HG02642 (cell line): ENCODE data around the gene UBXN11.
"Not testable (repeated sequence)": the region's sequence is repeated elsewhere in the genome, so short reads cannot be mapped to it uniquely, and the experiment has no call there.

Source experiments
- ATAC-seq: cut with Tn5 transposase; IDR thresholded peaks from one replicate; pipeline ENCODE4 v1.9.1; 2021; ENCODE audit warnings: mild to moderate bottlenecking; ENCODE audit not compliant: unreplicated experiment, poor library complexity

UBXN11 gene

DNA sequence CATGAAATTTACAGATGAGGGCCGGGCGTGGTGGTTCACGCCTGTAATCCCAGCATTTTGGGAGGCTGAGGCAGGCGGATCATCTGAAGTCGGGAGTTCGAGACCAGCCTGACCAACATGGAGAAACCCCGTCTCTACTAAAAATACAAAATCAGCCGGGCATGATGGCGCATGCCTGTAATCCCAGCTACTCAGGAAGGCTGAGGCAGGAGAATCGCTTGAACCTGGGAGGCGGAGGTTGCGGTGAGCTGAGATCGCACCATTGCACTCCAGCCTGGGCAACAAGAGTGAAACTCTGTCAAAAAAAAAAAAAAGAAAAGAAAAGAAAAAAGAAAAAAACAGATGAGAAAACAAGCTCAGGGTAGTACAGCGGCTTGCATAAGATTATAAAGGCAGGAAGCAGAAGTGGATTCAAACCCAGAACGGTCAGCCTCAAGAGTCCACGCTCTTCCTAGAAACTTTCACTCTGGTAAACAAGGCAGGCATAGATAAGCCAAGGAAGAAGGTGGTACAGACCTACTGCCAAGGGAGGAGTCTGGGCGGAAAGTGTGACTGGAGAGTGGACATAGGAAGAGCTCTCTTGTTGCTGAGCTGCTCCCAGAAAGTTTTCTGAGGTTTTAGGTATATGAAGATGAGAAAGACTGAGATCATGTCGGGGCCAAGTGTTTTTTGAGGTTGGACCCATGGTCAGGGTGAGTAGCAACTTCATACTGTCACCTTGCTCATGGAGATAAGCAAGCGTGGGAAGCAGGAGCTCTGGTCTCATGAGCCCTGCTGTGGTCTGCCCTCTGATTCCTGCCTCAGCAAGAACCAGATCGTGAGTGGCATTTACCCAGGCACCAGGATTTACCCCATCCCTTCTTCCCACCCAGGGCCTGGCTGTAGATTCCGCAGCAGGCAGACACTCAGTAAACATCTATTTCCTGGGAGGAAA, 1.8 kb upstream of the UBXN11 start:
- not testable (repeated sequence) for ATAC-seq

DNA sequence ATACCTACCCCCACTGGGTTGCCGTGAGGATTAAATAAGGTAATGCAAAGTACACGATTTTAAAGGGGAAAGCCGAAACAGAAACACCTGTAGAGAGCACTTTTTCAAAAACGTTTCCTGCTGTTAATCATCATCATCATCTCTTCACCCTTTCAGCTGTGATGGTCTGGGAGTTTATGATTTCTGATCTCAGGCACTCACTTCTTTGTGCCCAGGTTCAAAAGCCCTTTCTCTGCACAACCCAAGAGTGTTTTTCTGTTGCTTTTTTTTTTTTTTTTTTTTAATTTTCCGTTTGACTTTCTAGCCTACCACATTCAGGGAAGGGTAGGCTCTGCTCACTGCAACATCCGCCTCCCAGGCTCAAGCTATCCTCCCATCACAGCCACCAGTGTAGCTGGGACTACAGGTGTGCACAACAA, 936 bp upstream of the UBXN11 start:
- ATAC-seq, result no peak

DNA sequence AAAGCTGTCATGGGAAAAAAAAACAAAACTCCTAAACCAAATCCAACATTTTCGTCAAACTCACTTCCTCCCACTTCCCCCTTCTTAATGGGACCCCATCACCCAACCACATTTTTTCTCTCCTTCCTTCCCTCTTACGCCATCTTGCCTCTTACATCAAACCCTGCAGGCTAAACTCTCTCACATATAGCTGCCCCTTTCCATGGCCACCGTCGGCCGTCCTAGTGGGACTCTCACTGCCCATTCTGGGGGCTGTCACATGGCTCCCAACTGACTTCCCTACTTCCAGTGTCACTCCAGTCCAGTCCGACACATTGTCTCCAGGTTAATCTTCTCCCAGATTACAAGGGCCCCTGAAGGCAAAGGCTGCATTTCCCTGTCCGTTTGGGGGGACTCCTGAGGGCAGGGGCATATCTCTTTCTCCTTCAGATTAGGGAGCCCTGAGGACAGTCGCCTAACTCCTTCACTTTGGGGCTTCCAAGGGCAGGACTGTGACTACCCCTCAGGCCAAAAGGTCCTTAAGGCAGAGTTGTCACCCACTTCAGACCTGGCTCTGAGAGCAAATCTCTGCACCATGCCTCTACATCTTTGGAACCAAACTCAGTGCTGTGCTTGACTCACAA, 658 bp downstream of the UBXN11 start:
- peak; percentile 3 for ATAC-seq

DNA sequence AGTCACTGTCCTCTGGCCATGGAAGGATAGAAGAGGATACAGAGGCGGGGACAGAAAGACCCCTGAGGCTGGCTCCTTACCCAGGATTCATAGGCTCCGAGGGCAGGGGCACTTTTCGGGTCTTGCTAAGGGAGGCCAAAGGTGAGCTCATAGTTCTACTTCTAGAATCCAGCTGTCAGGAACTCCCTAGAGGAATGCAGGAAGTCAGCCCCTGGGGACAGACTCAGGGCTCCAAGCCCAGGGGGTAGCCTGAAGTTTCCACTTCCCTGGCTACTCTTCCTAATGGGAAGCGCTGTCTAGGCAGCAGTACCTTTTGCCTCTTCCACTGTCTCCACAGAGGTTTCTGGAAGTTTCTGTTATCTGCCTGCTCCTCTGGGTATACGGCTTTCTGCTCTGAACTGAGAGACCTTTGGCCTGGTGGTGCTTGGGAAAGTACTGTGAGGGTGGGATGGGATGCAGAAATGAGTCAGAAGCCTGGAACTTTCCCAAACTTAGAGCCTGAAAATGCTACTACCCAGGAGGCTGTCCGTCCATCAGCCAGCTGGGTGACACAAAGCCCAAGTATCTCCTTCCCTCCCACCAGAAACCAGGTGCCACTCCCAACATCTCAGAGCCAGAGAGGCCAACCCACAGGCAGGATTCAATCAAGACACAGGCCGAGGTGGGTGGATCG, 3.6 kb downstream of the UBXN11 start:
- no peak for ATAC-seq

DNA sequence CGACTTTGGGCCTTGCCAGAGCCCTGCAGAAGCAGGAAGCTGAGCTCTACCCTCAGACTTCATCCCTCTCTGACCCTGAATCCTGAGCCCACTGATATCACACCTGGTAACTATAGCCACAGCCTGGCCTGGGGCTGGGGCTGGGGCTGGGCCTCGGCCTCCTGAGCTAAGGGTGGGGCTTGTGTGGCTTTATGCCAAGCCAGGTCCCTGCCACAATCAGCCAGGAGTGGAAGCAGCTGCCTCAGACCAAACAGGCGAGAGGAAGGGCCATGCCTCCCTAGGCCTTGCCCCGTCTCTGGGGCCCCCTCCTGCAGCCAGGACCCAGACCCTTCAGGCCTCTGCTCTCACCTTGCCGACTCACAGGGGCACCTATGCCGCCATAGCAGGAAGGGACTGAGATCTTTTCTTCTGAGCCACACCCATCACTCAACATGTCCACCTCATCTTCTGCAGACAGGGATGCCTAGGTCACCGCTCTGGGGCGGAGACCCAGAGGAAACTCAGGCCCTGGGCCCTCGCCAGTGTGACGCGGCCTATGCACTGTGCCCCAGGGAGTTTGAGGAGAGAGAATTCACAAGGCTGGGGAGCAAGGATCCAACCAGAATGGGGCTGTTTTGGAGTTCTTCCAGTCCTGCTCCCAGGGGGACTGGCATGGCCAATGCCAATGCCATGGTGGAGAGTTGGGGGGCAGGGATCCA, 5.7 kb downstream of the UBXN11 start:
- no peak for ATAC-seq

DNA sequence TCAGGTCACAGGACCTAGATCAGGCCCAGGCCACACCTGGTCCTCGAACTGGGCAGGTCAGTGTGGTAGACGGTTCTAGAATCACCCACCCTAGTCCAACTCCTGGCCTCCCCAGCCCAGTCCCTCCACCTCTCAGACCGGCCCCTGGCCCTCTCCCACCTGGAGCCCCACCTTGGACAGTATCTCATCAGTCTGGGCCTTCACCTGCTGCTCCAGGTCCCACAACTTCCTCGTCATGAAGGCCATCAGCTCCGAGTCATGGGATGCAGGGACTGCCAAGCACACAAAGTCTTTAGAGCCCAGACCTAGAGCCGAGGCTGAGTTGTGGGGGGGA, 8.7 kb downstream of the UBXN11 start:
- ATAC-seq, result no peak

DNA sequence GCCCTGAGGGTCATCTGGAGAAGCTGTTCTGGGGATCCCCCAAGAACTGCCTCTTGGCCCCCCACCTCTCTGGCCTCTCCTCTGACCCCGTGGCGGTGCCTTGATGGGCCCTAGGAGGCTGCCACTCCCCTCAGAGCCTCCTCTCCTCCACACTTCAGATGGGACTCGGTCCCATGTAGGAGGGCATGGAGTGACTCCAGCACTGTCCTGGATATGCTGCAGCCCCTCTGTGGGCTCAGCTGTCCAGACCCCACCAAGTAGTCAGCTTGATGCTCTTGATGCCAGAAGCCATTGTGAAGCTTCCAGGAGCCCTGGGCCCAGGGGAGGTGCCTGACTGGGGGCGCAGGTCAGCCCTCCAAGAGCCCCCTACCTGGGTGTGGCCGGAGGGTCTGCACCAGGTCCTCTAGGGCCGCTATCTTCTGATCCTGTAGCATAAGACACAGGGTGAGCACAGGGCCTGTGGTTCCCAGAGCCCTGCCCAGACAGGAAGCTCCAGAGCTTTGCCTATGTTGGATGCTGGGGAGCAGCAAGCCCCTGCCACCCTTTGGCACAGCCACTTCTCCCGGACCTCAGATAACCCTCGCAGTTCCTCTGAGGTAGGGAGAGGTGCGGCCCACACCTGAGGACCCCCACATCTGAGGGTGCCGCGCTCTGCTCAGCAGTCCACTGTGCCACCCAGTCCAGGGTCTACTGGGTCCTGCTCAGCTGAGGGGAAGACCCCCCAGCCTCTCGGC, 9.2 kb downstream of the UBXN11 start:
- ATAC-seq, result no peak

DNA sequence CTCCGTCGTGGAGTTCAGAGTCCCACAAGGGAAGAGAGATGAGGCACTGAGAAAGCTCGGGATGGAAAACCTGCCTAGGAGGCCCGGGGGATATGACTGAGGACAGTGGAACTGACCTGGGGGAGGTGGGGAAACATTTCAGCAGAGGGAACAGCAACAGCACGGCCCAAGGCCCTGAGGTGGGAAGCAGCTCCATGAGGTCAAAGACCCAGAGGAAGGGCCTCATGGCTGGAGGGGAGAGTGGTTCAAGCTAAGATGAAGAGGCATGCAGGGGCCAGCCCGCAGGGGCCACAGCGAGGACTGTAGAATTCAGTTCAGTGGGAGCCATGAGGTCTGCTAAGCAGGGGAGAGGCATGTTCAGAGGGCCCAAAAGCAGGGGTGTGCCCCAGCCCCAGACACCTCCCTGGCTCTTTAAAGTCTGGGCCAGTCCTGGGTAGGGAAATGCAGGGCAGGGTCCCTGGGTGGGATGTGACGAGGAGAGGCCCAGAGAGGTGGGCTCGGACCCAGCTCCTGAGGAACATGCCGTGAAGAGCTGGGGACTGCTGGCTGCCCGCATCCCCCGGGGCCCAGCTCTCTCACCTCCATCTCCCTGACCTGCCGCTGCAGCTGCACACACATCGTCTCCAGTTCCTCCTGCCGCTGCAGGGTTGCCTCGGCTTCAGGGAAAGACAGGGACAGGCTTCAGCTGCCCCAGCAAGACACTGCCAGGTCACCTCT, 9.9 kb downstream of the UBXN11 start:
- no peak for ATAC-seq

DNA sequence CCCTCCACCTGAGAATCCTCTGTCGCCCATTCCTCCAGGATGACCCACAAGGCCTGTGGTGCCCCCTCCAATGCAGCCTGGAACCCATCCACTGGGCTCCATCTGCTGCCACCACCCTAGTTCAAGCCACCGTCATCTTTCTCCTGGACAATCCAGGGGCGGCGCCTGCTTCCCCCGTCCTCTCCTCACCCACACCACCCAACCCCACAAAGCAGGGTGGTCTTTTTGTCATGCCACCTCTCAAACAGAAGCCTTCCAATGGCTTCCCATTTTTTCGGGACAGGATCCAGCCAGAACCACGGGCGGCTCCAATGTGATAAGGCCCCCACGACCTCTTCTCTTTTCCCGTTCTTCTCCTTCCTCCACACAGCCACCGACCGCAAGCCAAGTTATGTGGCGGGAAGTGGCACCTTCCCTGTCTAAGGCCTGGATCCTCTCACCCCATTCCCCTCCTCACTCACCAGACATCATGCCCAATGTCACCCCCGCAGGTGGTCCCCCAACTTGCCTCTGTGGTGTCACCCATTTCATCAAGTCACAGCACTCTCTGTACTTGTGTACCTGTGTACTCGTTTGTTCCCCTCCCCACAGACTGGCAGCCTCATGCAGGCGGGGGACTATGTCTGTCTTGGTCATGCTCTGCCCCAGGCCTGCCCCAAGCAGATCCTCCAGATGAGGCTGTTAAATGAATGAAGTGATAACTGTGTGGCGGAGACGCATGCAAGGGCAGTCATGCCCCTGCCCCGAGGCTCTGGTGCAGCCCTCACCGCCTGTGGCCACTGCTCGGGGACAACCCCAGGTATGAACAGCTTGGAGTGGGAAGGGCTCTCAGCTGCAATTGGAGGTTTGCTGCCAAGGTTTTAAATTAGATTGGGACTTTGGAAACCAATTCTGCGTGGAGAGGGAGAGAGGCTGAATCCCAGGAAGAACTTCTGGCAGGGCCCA, 11.0 kb downstream of the UBXN11 start:
- no peak for ATAC-seq

DNA sequence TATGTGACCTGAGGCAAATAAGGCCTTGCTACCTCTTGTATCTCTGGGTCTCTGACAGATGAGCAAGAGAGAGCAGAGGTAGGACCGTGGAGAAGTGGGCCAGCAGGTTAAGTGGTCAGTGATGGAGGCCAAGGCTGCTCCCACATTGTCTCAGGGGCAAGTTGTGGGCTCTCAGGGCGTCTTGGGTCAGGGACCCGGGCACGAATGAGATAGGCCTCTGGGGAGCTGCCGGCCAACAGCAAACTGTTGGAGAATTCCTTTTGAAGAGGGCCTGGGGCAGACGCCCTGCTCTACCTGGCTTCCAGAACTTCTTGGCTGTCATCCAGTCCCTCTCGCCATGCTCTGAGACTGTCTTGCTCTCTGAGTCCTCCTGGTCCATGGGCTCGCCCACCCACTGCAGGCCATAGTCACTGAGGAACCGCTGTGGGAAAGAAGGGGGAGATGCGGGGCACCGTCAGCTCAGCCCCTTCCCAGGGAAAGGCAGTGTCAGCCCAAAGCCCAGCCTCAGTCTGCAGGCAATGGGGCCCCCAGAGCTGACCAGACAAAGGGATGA, 12.4 kb downstream of the UBXN11 start:
- ATAC-seq, result no peak

DNA sequence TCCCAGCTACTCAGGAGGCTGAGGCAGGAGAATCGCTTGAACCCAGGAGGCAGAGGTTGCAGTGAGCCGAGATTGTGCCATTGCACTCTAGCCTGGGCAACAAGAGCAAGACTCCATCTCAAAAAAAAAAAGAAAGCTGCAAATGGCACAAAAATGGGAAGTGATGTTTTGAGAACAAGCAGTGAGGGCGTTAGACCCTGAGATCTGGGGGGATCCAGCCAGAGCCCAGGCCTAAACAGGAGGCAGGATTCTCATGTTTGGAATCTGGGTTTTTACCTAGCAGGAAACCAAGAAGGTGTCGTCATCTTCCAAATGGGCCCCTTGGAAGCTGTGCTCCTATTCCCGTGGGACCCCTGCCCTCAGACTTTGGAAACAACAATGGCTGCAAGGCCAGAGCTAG, 13.7 kb downstream of the UBXN11 start:
- not testable (repeated sequence) for ATAC-seq

DNA sequence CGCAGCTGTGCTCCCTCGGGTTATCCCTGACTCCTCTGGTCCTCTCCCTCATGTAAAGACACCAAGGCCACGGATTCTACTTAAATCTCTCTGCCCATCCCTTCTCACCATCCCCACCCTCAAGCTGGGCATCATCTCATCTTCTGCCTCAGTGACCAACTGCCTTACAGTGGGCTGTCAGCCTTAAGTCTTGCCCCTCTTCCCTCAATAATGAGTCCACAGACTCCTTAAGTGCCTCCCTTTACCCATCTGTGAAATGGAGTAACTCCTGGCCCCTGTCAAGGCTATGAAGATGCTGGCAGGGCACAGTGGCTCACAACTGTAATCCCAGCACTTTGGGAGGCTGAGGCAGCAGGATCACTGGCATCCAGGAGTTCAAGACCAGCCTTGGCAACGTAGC, 14.5 kb downstream of the UBXN11 start:
- no peak for ATAC-seq

DNA sequence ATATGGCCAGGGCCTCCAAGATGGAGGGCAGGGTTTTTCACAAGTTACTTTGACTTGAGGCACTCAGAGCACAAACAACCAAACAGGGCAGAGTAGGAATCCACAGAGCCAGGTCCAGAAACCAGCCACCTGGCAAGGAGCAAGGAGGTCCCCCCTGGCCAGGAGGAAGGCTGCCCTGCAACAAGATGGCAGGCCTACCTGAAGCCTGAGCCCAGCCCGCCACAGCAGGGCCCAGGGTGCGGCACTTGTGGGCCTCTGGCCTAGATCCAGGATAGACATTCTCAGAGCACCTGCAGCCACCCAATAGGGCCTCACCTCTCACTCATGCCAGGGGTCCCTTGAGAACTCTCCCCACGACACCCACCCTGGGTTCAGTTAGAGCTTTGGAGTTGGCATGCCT, 15.0 kb downstream of the UBXN11 start:
- ATAC-seq, result no peak

DNA sequence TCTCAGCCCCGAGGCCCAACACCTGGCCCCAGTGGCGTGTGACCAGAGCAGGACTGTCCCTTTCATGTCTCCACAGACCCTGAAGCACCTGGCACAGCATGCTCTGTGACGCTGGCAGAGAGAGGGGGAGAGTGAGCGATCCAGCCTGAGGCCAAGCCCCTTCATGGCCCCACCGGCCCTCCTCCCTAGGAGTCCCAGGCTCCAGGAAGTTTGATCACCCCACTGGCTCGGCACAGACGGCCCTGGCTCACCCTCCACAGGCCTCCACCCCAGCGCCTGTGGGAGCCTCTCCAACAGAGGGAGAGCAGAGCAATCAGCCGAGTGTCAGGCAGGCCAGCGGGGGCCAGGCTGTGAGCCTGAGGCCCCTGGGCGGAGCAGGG, 15.6 kb downstream of the UBXN11 start:
- ATAC-seq, result no peak

DNA sequence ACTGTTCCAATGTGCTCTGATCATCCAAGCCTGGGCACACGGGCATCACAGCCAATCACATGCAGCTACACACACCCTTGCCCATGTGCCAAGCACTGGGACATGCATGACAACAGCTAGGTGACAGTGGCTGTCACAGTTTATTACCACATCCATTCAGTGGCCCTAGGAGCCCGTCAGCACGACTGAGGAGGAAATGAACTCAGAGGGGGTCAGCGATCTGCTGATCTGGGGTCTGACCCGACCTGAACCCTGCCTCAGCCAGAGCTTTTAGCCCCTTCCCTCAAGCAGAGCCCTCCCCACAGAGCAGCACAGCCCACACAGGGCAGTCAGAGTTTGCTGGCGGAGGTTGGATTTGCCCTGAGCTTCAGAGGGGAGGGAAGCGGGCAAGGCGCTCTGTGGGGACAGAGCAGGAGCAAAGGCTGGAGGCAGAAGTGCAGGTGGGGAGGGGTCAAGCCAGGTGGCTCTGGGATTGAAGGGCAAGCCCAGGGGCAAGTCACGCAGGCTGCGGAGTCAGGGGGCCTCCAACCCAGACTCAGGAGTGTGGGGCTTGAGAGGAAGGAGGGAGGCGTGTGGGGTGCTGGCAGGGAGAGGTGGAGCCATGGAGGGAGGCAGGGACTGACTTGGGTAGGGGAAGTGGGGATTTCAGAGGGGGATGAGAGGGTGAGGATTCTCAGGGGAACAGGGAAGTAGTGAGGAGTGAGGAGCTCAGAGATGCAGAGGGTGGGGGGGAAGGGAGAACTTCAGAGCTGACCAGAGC, 16.1 kb downstream of the UBXN11 start:
- no peak for ATAC-seq

DNA sequence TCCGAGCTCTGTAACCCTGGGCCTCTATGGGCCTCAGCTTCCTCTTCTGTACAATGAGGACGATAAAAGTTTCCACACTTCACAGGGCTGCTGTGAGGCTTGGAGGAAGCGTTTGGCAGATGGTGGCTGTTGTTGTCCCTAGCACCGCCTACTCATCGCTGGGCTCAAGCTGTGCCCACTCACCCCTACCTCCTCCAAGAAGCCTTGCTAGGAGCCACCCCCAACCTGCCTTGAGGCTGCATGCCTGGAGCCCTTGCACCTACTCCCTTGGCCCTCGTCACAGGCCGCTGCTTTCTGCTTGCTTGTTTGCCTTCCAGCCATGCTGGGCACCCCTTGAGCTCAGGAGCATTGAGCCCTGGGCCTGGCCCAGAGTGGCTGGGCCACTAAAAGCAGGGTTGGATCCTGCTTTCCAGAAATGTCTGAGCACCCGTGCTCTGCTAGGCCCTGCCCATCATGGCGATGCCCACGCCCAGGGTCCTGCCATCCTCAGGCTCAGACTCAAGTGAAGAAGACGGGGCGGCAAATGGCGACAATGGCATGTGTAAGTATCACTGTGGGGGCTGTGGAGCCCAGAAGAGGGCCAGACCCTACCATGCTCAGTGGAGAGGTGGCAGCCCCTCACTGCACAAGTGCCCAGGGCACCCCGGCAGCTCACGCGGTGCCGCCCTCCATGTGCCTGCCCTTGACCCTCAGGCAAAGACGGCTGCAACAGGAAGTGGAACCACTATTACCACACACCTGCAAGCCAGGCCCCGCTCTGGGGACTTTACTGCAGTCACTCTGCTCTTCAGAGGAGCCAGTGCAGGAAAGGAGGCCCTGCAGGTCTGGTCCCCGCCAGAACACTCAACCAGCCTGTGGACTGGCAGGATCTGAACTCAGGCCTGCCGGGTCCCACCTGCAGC, 17.0 kb downstream of the UBXN11 start:
- no peak for ATAC-seq
